GM06990 (cell line): Measurements from ENCODE around the gene CTNS.
A peak's percentile ranks its signal among the peaks of the same experiment; 100 is the strongest.

Source experiments
- DNase-seq: peaks from one replicate; pipeline ENCODE4 v3.0.0-alpha.2; 2011; ENCODE audit not compliant: insufficient read length; ENCODE audit errors: extremely low read depth
- H3K27me3 ChIP-seq: replicated peaks from 2 replicates; pipeline ENCODE4 v1.6.0; 2011; ENCODE audit warnings: low read length; ENCODE audit not compliant: control insufficient read depth, insufficient read depth
- H3K36me3 ChIP-seq: 2 replicates; pipeline ENCODE4 v1.5.1; 2011; ENCODE audit warnings: low read length; ENCODE audit not compliant: control insufficient read depth, insufficient read depth
- H3K4me3 ChIP-seq: replicated peaks from 2 replicates; pipeline ENCODE4 v1.5.1; 2011; ENCODE audit warnings: low read depth, mild to moderate bottlenecking, control low read depth, low read length
- CTCF ChIP-seq: IDR thresholded peaks from 2 replicates; pipeline ENCODE4 v1.5.1; 2011; ENCODE audit warnings: low read length, control low read depth, mild to moderate bottlenecking, inconsistent platforms; ENCODE audit not compliant: insufficient read depth, poor library complexity, severe bottlenecking

Gene CTNS

GRCh38 chr17:3682033-3682432 lies 45.5 kb downstream of the CTNS start:
- no peak for TF ChIP-seq CTCF
- peaks cover 8% of the 10 kb centered on the region for H3K36me3 ChIP-seq
- H3K27me3 ChIP-seq = no peaks in the 10 kb centered on the region

GRCh38 chr17:3683054-3683511 lies 46.5 kb downstream of the CTNS start:
- Histone ChIP-seq H3K4me3 (no peak overlapping the region), H3K27me3 (no peaks in the 10 kb centered on the region), H3K36me3 (peaks cover 8% of the 10 kb centered on the region)
- peak; percentile 95 for TF ChIP-seq CTCF
- peak; percentile 76 for DNase-seq

More at GRCh38 chr17:3682033-3682432, 45.5 kb downstream of the CTNS start:
- no peak for DNase-seq
- H3K4me3 ChIP-seq = no peak overlapping the region

- no peak for DNase-seq
- Histone ChIP-seq H3K4me3 (no peak overlapping the region), H3K36me3 (peaks cover 13% of the 10 kb centered on the region), H3K27me3 (no peaks in the 10 kb centered on the region)
- no peak for TF ChIP-seq CTCF
These were observed 48.6 kb downstream of the CTNS start for GRCh38 chr17:3685174-3685573.

GRCh38 chr17:3688027-3688553 lies 51.5 kb downstream of the CTNS start:
- no peak overlapping the region for H3K4me3 ChIP-seq
- H3K36me3 ChIP-seq = peaks cover 23% of the 10 kb centered on the region
- DNase-seq = no peak
- TF ChIP-seq CTCF = no peak
- no peaks in the 10 kb centered on the region for H3K27me3 ChIP-seq

- no peaks in the 10 kb centered on the region for H3K27me3 ChIP-seq
- no peak for TF ChIP-seq CTCF
- DNase-seq = no peak
- no peak overlapping the region for H3K4me3 ChIP-seq
- peaks cover 23% of the 10 kb centered on the region for H3K36me3 ChIP-seq
These were observed 52.3 kb downstream of the CTNS start for GRCh38 chr17:3688852-3689261.
